ENCODE results near the gene PCDH9. TPM values are rescaled to one million over a fixed set of nuclear protein-coding genes. Genes with fewer than 3 reads are reported as not detected.

PCDH9 gene
- total RNA-seq, 1 donor from 2014 or later, result 0.75 TPM

DNA sequence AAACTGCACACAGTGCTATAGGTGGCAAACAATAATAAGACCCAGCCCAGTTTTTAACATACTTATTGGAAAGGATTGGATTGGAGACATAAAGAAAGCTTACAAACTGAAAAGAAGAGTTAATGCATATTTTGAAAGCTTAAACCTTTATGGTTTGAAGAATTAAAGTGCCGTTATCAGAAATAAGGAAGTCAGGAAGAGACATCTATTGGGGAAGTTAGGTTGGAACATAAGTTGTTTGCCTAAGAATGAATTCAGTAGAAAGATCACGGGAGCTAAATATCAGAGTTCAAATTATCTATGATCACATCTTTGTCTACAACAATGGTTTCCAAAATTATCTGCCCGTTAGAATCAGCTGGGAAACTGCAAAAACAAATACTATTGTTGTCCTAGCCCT, 767.9 kb downstream of the PCDH9 start:
- TF ChIP-seq, protein P1, sequence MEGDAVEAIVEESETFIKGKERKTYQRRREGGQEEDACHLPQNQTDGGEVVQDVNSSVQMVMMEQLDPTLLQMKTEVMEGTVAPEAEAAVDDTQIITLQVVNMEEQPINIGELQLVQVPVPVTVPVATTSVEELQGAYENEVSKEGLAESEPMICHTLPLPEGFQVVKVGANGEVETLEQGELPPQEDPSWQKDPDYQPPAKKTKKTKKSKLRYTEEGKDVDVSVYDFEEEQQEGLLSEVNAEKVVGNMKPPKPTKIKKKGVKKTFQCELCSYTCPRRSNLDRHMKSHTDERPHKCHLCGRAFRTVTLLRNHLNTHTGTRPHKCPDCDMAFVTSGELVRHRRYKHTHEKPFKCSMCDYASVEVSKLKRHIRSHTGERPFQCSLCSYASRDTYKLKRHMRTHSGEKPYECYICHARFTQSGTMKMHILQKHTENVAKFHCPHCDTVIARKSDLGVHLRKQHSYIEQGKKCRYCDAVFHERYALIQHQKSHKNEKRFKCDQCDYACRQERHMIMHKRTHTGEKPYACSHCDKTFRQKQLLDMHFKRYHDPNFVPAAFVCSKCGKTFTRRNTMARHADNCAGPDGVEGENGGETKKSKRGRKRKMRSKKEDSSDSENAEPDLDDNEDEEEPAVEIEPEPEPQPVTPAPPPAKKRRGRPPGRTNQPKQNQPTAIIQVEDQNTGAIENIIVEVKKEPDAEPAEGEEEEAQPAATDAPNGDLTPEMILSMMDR (IDR thresholded peaks at IDR 0.05; ENCODE audit: insufficient read depth, low read length, poor library complexity, severe bottlenecking), result no peak
- DNase-seq (ENCODE audit: low read depth), result no peak
- Histone ChIP-seq H3K4me3 (ENCODE audit: low read depth, low read length) (no peak overlapping the region), H3K36me3 (ENCODE audit: control insufficient read depth, insufficient read depth, low read length) (no peaks in the 10 kb centered on the region), H3K27me3 (ENCODE audit: control insufficient read depth, insufficient read depth, low read length) (no peaks in the 10 kb centered on the region)

DNA sequence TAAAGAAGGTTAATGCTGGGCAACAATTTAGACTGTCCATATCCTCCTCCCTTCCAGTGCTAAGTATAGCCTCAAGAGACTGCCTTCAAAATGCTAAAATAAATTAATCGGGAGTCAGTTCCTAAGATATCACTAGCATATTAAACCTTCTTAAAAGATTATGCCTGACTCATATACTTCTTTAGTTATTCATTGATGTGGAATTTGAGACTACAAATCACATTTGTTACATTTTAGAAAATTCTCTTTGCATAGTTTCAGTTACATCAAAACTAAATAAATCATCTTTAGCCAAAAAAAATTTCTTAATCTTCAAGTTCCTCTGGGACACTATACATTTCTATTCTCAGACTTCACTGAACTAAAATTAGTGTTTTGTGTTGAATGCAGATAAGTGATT, 769.1 kb downstream of the PCDH9 start:
- Histone ChIP-seq H3K27me3 (ENCODE audit: control insufficient read depth, insufficient read depth, low read length) (no peaks in the 10 kb centered on the region), H3K4me3 (ENCODE audit: low read depth, low read length) (no peak overlapping the region), H3K36me3 (ENCODE audit: control insufficient read depth, insufficient read depth, low read length) (no peaks in the 10 kb centered on the region)
- TF ChIP-seq, protein P1 (IDR thresholded peaks at IDR 0.05; ENCODE audit: insufficient read depth, low read length, poor library complexity, severe bottlenecking), result no peak
- no peak for DNase-seq (ENCODE audit: low read depth)

DNA sequence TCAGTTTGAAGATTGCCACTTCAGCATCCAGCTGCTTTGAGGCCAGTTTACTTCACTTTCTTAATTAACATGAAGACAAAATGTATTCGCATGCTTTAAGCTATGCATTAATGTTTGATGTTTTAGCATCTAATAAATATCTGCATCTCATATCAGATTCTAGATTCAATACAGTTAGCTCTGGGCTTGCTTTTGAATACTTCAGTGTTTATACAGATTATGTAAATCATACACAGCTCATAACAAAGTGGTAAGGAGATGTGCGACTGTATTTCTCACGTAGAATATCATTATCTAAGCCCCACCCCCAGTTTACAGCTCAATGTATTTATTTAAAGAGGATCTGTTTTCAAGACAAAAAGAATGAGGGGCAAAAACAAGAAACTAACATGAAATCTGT, 770.5 kb downstream of the PCDH9 start:
- Histone ChIP-seq H3K4me3 (ENCODE audit: low read depth, low read length) (no peak overlapping the region), H3K27me3 (ENCODE audit: control insufficient read depth, insufficient read depth, low read length) (no peaks in the 10 kb centered on the region), H3K36me3 (ENCODE audit: control insufficient read depth, insufficient read depth, low read length) (no peaks in the 10 kb centered on the region)
- no peak for DNase-seq (ENCODE audit: low read depth)
- TF ChIP-seq, protein P1 (IDR thresholded peaks at IDR 0.05; ENCODE audit: insufficient read depth, low read length, poor library complexity, severe bottlenecking), result no peak

DNA sequence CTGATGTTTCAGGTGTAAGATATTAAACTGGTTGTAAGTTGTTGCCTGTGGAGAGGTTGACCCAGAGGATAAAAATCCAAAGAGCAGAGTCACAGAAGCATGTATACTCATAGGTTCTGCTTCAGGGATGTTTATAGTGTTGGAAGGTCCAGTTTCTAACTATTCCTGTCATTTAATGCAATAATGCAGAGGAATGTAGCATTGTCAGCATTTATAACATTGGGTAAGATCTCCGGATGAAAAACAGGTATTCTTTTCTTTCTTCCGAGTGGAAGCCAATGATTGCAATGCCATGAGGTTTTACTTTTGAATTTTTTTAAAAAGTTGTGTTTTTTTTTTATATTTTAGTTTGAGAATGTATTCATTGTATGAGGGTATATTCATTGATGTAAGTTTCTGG, 771.0 kb downstream of the PCDH9 start:
- no peak for DNase-seq (ENCODE audit: low read depth)
- H3K4me3 ChIP-seq (ENCODE audit: low read depth, low read length), result no peak overlapping the region
- H3K27me3 ChIP-seq (ENCODE audit: control insufficient read depth, insufficient read depth, low read length), result no peaks in the 10 kb centered on the region
- no peaks in the 10 kb centered on the region for H3K36me3 ChIP-seq (ENCODE audit: control insufficient read depth, insufficient read depth, low read length)
- TF ChIP-seq, protein P1 (IDR thresholded peaks at IDR 0.05; ENCODE audit: insufficient read depth, low read length, poor library complexity, severe bottlenecking), result no peak

DNA sequence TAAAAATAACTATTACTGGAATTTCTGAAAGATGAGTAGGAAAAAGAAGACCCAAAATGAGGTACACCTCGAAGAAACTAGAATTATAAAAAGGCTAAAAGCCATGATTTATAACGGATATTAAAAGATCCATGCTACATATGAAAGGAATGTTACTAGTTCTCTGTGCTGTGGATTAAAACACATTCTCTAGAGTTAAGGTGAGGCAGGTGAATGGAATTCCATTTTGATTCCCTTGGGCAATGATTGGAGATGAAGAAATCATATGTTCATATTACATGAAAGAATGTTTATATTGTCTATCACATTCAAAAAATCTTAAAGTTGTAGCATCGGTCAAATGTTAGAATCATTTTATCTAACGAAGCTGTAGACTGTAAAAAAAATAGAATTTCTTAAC, 783.7 kb downstream of the PCDH9 start:
- DNase-seq (ENCODE audit: low read depth), result no peak
- TF ChIP-seq, protein P1 (IDR thresholded peaks at IDR 0.05; ENCODE audit: insufficient read depth, low read length, poor library complexity, severe bottlenecking), result no peak
- H3K4me3 ChIP-seq (ENCODE audit: low read depth, low read length), result no peak overlapping the region
- H3K27me3 ChIP-seq (ENCODE audit: control insufficient read depth, insufficient read depth, low read length), result no peaks in the 10 kb centered on the region
- no peaks in the 10 kb centered on the region for H3K36me3 ChIP-seq (ENCODE audit: control insufficient read depth, insufficient read depth, low read length)

DNA sequence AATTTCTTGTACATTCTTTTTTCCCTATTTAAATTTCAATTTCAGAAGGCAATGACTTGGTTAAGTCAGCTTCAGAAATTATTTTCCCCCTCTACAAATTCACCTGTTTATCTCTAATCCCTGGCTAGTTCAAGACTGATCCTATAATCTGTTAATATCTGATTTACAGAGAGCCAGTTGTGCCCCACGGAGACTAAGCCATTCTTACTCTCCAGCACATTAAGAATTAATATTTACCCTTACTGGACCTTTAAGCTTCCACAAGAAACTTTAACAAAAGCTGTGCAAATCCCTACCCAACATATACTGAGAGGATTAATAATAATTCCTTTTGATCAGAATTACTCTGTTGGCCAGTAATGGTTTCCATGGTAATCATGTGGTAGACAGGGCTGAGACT, 786.2 kb downstream of the PCDH9 start:
- Histone ChIP-seq H3K36me3 (ENCODE audit: control insufficient read depth, insufficient read depth, low read length) (no peaks in the 10 kb centered on the region), H3K4me3 (ENCODE audit: low read depth, low read length) (no peak overlapping the region), H3K27me3 (ENCODE audit: control insufficient read depth, insufficient read depth, low read length) (no peaks in the 10 kb centered on the region)
- no peak for DNase-seq (ENCODE audit: low read depth)
- TF ChIP-seq, protein P1 (IDR thresholded peaks at IDR 0.05; ENCODE audit: insufficient read depth, low read length, poor library complexity, severe bottlenecking), result no peak

All from kidney epithelial cell (primary cell).